Esophagus squamous epithelium (tissue), 5 donors: ENCODE results near the gene BAG5. TPM values are rescaled to one million over a fixed set of nuclear protein-coding genes. Genes with fewer than 3 reads are reported as not detected.

ENCODE experiments used
- DNase-seq: peaks from one replicate; lab custom pipeline; 2025; lab: John Stamatoyannopoulos, UW
- H3K27ac ChIP-seq, 4 donors: fragments of 200-600 bp; sonication (generic); one replicate each; pipeline ENCODE4 v1.5.1; 2016 to 2019; ENCODE audit warnings: mild to moderate bottlenecking in 1 of 4
- H3K27me3 ChIP-seq, 4 donors: fragments of 200-600 bp; sonication (generic); 1 replicate in 3 of 4; 2 replicates in 1 of 4; pipeline versions ENCODE4 v1.5.1 to v1.6.0; 2017 to 2021; ENCODE audit warnings: antibody characterized with exemption in 1 of 4
- H3K36me3 ChIP-seq, 3 donors: fragments of 200-600 bp; sonication (generic); one replicate each; pipeline ENCODE4 v1.5.1; 2016 to 2019
- H3K4me1 ChIP-seq, 3 donors: fragments of 200-600 bp; sonication (generic); one replicate each; pipeline ENCODE4 v1.5.1; 2017 to 2019
- H3K4me3 ChIP-seq, 4 donors: fragments of 200-600 bp; sonication (generic); 1 replicate in 3 of 4; 2 replicates in 1 of 4; pipeline ENCODE4 v1.5.1; 2016 to 2019; ENCODE audit warnings: mild to moderate bottlenecking in 2 of 4, moderate library complexity in 1 of 4
- H3K9me3 ChIP-seq, 3 donors: fragments of 200-600 bp; sonication (generic); one replicate each; pipeline ENCODE4 v1.5.1; 2016 to 2019
- CTCF ChIP-seq, 6 experiments: fragments of 450-650 bp in 4 of 6; fragments of 200-600 bp in 2 of 6; sonication (generic) in 2 of 6; IDR thresholded peaks; one replicate each; pipeline ENCODE4 v1.5.1; 2016 to 2019; ENCODE audit warnings: antibody characterized with exemption in 6 of 6, mild to moderate bottlenecking in 4 of 6, moderate library complexity in 4 of 6
- POLR2A ChIP-seq, 4 donors: fragments of 450-650 bp; IDR thresholded peaks; one replicate each; pipeline ENCODE4 v1.6.1; 2017; ENCODE audit warnings: antibody characterized with exemption in 4 of 4, mild to moderate bottlenecking in 4 of 4, moderate library complexity in 3 of 4
- WGBS, 2 donors: methylation state at CpG; one replicate each; pipeline ENCODE4 v1.1.5; 2018; 5-methylcytosine and 5-hydroxymethylcytosine counted together
- intact Hi-C: fragments of 100-400 bp; cut with DNase I; formaldehyde crosslinking; loops from one replicate; pipeline ENCODE4 v1.15.0; 2022
- total RNA-seq, 4 donors: library from RNA; depleted of rRNA; stranded (reverse); fragments of >200 nt; gene quantifications; one replicate each; pipeline ENCODE4 v1.1.0, GENCODE V29; 2016
- donor health status: DM: yes; HTN: yes; CAD: no.

BAG5 gene
- total RNA-seq, 4 donors from 2014 or later: 24.8 to 32.4 (median 28.5) TPM

- Histone ChIP-seq H3K4me1 (peaks cover 9 to 21% (median 12%) of the 10 kb centered on the region in 3 donors), H3K36me3 (peaks cover 0 to 45% (median 0%) of the 10 kb centered on the region in 3 donors), H3K27ac (no peak overlapping the region), H3K27me3 (no peaks in the 10 kb centered on the region), H3K4me3 (no peak overlapping the region), H3K9me3 (no peaks in the 10 kb centered on the region)
- intact Hi-C loops: no loop called here
- 84 to 87% methylated on average over 9 to 11 of the region's 11 CpGs for WGBS, 2 donors
- DNase-seq: no peak
- no peak for TF ChIP-seq POLR2A (IDR thresholded peaks at IDR 0.05)
- TF ChIP-seq CTCF (IDR thresholded peaks at IDR 0.05): no peak
Observed at GRCh38 chr14:103584326-103584915, 22.0 kb upstream of the BAG5 start.

GRCh38 chr14:103581954-103582703, 19.7 kb upstream of the BAG5 start:
- Histone ChIP-seq H3K36me3 (peaks cover 0 to 46% (median 0%) of the 10 kb centered on the region in 3 donors), H3K27me3 (no peaks in the 10 kb centered on the region), H3K9me3 (no peaks in the 10 kb centered on the region), H3K27ac (peak overlapping the region; percentile 36 to 85 (median 56)), H3K4me1 (peaks cover 14 to 28% (median 17%) of the 10 kb centered on the region in 3 donors), H3K4me3 (no peak overlapping the region)
- WGBS, 2 donors: 48 to 70% methylated on average over 7 to 8 of the region's 26 CpGs
- peak in 1 of 6 experiments; percentile 9 for TF ChIP-seq CTCF (IDR thresholded peaks at IDR 0.05)
- no peak for TF ChIP-seq POLR2A (IDR thresholded peaks at IDR 0.05)
- intact Hi-C loops: no loop called here
- DNase-seq: no peak

GRCh38 chr14:103581206-103581605, 18.7 kb upstream of the BAG5 start:
- no peaks in the 10 kb centered on the region for H3K27me3 ChIP-seq
- no peak for DNase-seq
- 74 to 82% methylated on average over 9 to 11 of the region's 11 CpGs for WGBS, 2 donors
- H3K9me3 ChIP-seq: no peaks in the 10 kb centered on the region
- H3K4me3 ChIP-seq: no peak overlapping the region
- H3K4me1 ChIP-seq: peaks cover 18 to 37% (median 25%) of the 10 kb centered on the region in 3 donors
- H3K27ac ChIP-seq: peak overlapping the region in 3 of 4 donors; percentile 50 to 85 (median 63)
- peaks cover 0 to 45% (median 0%) of the 10 kb centered on the region in 3 donors for H3K36me3 ChIP-seq
- TF ChIP-seq POLR2A (IDR thresholded peaks at IDR 0.05) (no peak), CTCF (IDR thresholded peaks at IDR 0.05) (no peak)
- intact Hi-C loops: no loop called here

GRCh38 chr14:103578401-103579075, 16.1 kb upstream of the BAG5 start:
- DNase-seq: no peak
- Histone ChIP-seq H3K9me3 (no peaks in the 10 kb centered on the region), H3K27ac (peak overlapping the region in 2 of 4 donors; percentile 9 to 34), H3K27me3 (no peaks in the 10 kb centered on the region), H3K4me1 (peaks cover 37 to 62% (median 46%) of the 10 kb centered on the region in 3 donors), H3K4me3 (no peak overlapping the region), H3K36me3 (peaks cover 0 to 69% (median 5%) of the 10 kb centered on the region in 3 donors)
- 84 to 88% methylated on average over 11 of the region's 12 CpGs for WGBS, 2 donors
- intact Hi-C loops: loop anchor here (10.0 kb wide), 2 partner anchors 46 to 116 kb away; partner anchors contain the start of gene KLC1
- TF ChIP-seq CTCF (IDR thresholded peaks at IDR 0.05): no peak
